Fibroblast of lung (primary cell): Measurements from ENCODE around the gene TLR3.

ENCODE experiments used
- CTCF ChIP-seq, 2 donors: IDR thresholded peaks in 1 of 2; conservative IDR thresholded peaks in 1 of 2; 1 replicate in 1 of 2; 2 replicates in 1 of 2; pipeline ENCODE4 v1.5.1; 2011 to 2012; ENCODE audit warnings: low read length in 2 of 2, control low read depth in 1 of 2, inconsistent platforms in 1 of 2, low read depth in 1 of 2, mild to moderate bottlenecking in 1 of 2
- EZH2 ChIP-seq: IDR thresholded peaks from 2 replicates; pipeline ENCODE4 v1.5.1; 2012; ENCODE audit warnings: low read length, control low read depth, mild to moderate bottlenecking; ENCODE audit errors: missing control alignments

- TF ChIP-seq CTCF (conservative IDR thresholded peaks at IDR 0.05 in 1 of 2, IDR thresholded peaks at IDR 0.05 in 1 of 2; ENCODE audit: low read depth in 1 of 2, low read length in 2 of 2) (no peak), EZH2 (no peak)
These were observed 28.6 kb upstream of the TLR3 start for GRCh38 chr4:186040316-186040715.
